HepG2 (cell line): ENCODE results near the gene CRADD. TPM values are rescaled to one million over a fixed set of nuclear protein-coding genes. Genes with fewer than 3 reads are reported as not detected.

Experiments
- ATAD3A ChIP-seq: sonication (generic); formaldehyde crosslinking; IDR thresholded peaks from 2 replicates; pipeline ENCODE4 v1.4.0; 2020; ENCODE audit warnings: missing genetic modification reagents
- ELK4 ChIP-seq: sonication (generic); formaldehyde crosslinking; IDR thresholded peaks from 2 replicates; pipeline ENCODE4 v1.9.0; 2021; ENCODE audit warnings: missing genetic modification reagents, borderline replicate concordance
- GZF1 ChIP-seq: sonication (generic); formaldehyde crosslinking; IDR thresholded peaks from 2 replicates; pipeline ENCODE4 v1.5.1; 2020; ENCODE audit warnings: mild to moderate bottlenecking, missing genetic modification reagents
- HMGXB3 ChIP-seq: sonication (generic); formaldehyde crosslinking; IDR thresholded peaks from 2 replicates; pipeline ENCODE4 v1.4.0; 2020; ENCODE audit warnings: missing genetic modification reagents, borderline replicate concordance
- IKZF1 ChIP-seq: fragments of 450-650 bp; IDR thresholded peaks from 2 replicates; pipeline ENCODE4 v1.7.1; 2016
- MBD4 ChIP-seq: IDR thresholded peaks from 2 replicates; pipeline ENCODE4 v1.6.1; 2012; ENCODE audit warnings: low read length, inconsistent platforms, borderline replicate concordance
- MTF2 ChIP-seq: sonication (generic); formaldehyde crosslinking; IDR thresholded peaks from 2 replicates; pipeline ENCODE4 v1.5.0; 2020; ENCODE audit warnings: missing genetic modification reagents, borderline replicate concordance
- REXO4 ChIP-seq: sonication (generic); formaldehyde crosslinking; IDR thresholded peaks from 2 replicates; pipeline ENCODE4 v1.8.0; 2022; ENCODE audit warnings: missing genetic modification reagents, mild to moderate bottlenecking, borderline replicate concordance
- SKIL ChIP-seq: sonication (generic); formaldehyde crosslinking; IDR thresholded peaks from 2 replicates; pipeline ENCODE4 v1.8.0; 2022; ENCODE audit warnings: missing genetic modification reagents, mild to moderate bottlenecking, moderate library complexity, borderline replicate concordance
- SMAD9 ChIP-seq: sonication (generic); formaldehyde crosslinking; IDR thresholded peaks from 2 replicates; pipeline ENCODE4 v1.5.1; 2020; ENCODE audit warnings: mild to moderate bottlenecking, missing genetic modification reagents
- SRSF9 ChIP-seq: fragments of 200-400 bp; formaldehyde crosslinking; IDR thresholded peaks from 2 replicates; pipeline ENCODE4 v1.6.1; 2018; ENCODE audit warnings: borderline replicate concordance, mild to moderate bottlenecking, low read depth, low read length; ENCODE audit not compliant: insufficient read depth, poor library complexity, severe bottlenecking
- WIZ ChIP-seq: sonication (generic); formaldehyde crosslinking; IDR thresholded peaks from 2 replicates; pipeline ENCODE4 v1.5.1; 2020; ENCODE audit warnings: mild to moderate bottlenecking, missing genetic modification reagents
- ZBTB3 ChIP-seq: sonication (generic); formaldehyde crosslinking; IDR thresholded peaks from 2 replicates; pipeline ENCODE4 v1.4.0; 2020; ENCODE audit warnings: low read depth, mild to moderate bottlenecking, moderate library complexity, missing genetic modification reagents, borderline replicate concordance
- ZBTB44 ChIP-seq: sonication (generic); formaldehyde crosslinking; IDR thresholded peaks from 2 replicates; pipeline ENCODE4 v1.4.0; 2020; ENCODE audit warnings: missing genetic modification reagents
- ZFP36L2 ChIP-seq: sonication (generic); formaldehyde crosslinking; IDR thresholded peaks from 2 replicates; pipeline ENCODE4 v1.4.0; 2020; ENCODE audit warnings: missing genetic modification reagents
- ZFYVE20 ChIP-seq: sonication (generic); formaldehyde crosslinking; IDR thresholded peaks from 2 replicates; pipeline ENCODE4 v1.8.0; 2023; ENCODE audit warnings: low read depth, mild to moderate bottlenecking, moderate library complexity, missing genetic modification reagents, borderline replicate concordance
- ZNF160 ChIP-seq: sonication (generic); formaldehyde crosslinking; IDR thresholded peaks from 2 replicates; pipeline ENCODE4 v1.8.0; 2022; ENCODE audit warnings: mild to moderate bottlenecking, inconsistent platforms, missing genetic modification reagents
- ZNF335 ChIP-seq: sonication (generic); formaldehyde crosslinking; IDR thresholded peaks from 2 replicates; pipeline ENCODE4 v1.4.0; 2020; ENCODE audit warnings: missing genetic modification reagents
- ZNF546 ChIP-seq: sonication (generic); formaldehyde crosslinking; conservative IDR thresholded peaks from 2 replicates; pipeline ENCODE4 v1.8.1; 2023; ENCODE audit warnings: mild to moderate bottlenecking, missing genetic modification reagents
- polyA plus RNA-seq, 8 experiments: library from polyadenylated mRNA; depleted of rRNA in 3 of 8; stranded (reverse) in 7 of 8; unstranded in 1 of 8; fragments of >200 nt; fragmentation: Illumina TruSeq in 4 of 8; extraction: Trizol in 4 of 8; gene quantifications; 2 replicates each; pipeline versions ENCODE4 v1.2.1 to v1.2.3, GENCODE V29; 2011 to 2016; ENCODE audit warnings: low read depth in 4 of 8, missing spikeins in 1 of 8, mixed read lengths in 1 of 8; ENCODE audit not compliant: insufficient read depth in 1 of 8
- total RNA-seq, 5 experiments: library from RNA; depleted of rRNA; stranded (reverse); fragments of >200 nt; fragmentation: Illumina TruSeq; extraction: Trizol; gene quantifications; 2 replicates each; pipeline ENCODE4 v1.2.3, GENCODE V29; 2016; ENCODE audit warnings: low read depth in 1 of 5

CRADD gene
- total and polyA plus RNA-seq, 2 of the 13 experiments (the other 11 are each of a cell fraction or from before 2014, with no cell fraction given), result 12.4 to 18.8 TPM

GRCh38 chr12:93663006-93663728 lies 14.0 kb upstream of the CRADD start (continued):
- TF ChIP-seq WIZ, result peak; percentile 97
- TF ChIP-seq SRSF9, result no peak
- no peak for TF ChIP-seq ZBTB3
- no peak for TF ChIP-seq IKZF1
- TF ChIP-seq MBD4, result no peak
- TF ChIP-seq ZNF160 (CRISPR knock-in tag), result 0 out of 2 replicates have a peak, but pooled peaks have one; percentile 56
- no peak for TF ChIP-seq ZNF546
- 0 out of 2 replicates have a peak, but pooled peaks have one; percentile 50 for TF ChIP-seq ZBTB44 (CRISPR knock-in tag)
- TF ChIP-seq ZNF335, result peak; percentile 76; the same call in 1 of the 2 replicates
- no peak for TF ChIP-seq ZFP36L2 (CRISPR knock-in tag)
- no peak for TF ChIP-seq SMAD9 (CRISPR knock-in tag)
- TF ChIP-seq ZFYVE20 (CRISPR knock-in tag), result no peak
- TF ChIP-seq SKIL (CRISPR knock-in tag), result peak; percentile 70; the same call in 1 of the 2 replicates
- no peak for TF ChIP-seq ELK4
- TF ChIP-seq REXO4, result no peak
- TF ChIP-seq HMGXB3 (CRISPR knock-in tag), result peak; percentile 74; the same call in 1 of the 2 replicates
- no peak for TF ChIP-seq MTF2 (CRISPR knock-in tag)
- no peak for TF ChIP-seq GZF1 (CRISPR knock-in tag)
- TF ChIP-seq ATAD3A (CRISPR knock-in tag), result no peak
